PFSK-1 (cell line): Measurements from ENCODE around the gene RIMS1.

Experiments
- FOXP2 ChIP-seq: optimal IDR thresholded peaks from 2 replicates; pipeline ENCODE3; 2011; ENCODE audit warnings: borderline replicate concordance, control low read depth, inconsistent platforms; ENCODE audit not compliant: insufficient read depth; ENCODE audit errors: extremely low read length, extremely low read depth
- POLR2AphosphoS5 ChIP-seq: IDR thresholded peaks from 2 replicates; pipeline ENCODE4 v1.6.1; 2012; ENCODE audit warnings: low read depth, mild to moderate bottlenecking, control low read depth, low read length, moderate library complexity
- REST ChIP-seq, 2 experiments: IDR thresholded peaks; 2 replicates each; pipeline versions ENCODE4 v1.6.1 to v1.8.0; 2011 to 2012; ENCODE audit warnings: low read depth in 2 of 2, low read length in 2 of 2, control low read depth in 1 of 2, inconsistent platforms in 1 of 2, mild to moderate bottlenecking in 1 of 2, moderate library complexity in 1 of 2; ENCODE audit not compliant: insufficient read depth in 1 of 2
- SIN3A ChIP-seq: IDR thresholded peaks from 2 replicates; pipeline ENCODE4 v1.6.1; 2012; ENCODE audit warnings: mild to moderate bottlenecking, low read length, moderate library complexity, borderline replicate concordance; ENCODE audit not compliant: insufficient read depth
- TAF1 ChIP-seq: IDR thresholded peaks from 2 replicates; pipeline ENCODE4 v1.6.1; 2012; ENCODE audit warnings: low read length, control low read depth, borderline replicate concordance; ENCODE audit not compliant: insufficient read depth

Gene RIMS1

GRCh38 chr6:71967436-71967835 lies 81.1 kb downstream of the RIMS1 start:
- TF ChIP-seq FOXP2 (no peak), REST (IDR thresholded peaks at IDR 0.05; ENCODE audit: insufficient read depth in 1 of 2, low read depth in 2 of 2, low read length in 2 of 2) (no peak), TAF1 (no peak), SIN3A (no peak), POLR2AphosphoS5 (no peak)

GRCh38 chr6:71977884-71978283 lies 91.5 kb downstream of the RIMS1 start:
- TF ChIP-seq FOXP2: no peak
- TF ChIP-seq SIN3A: no peak
- TF ChIP-seq POLR2AphosphoS5: no peak
- no peak for TF ChIP-seq REST (IDR thresholded peaks at IDR 0.05; ENCODE audit: insufficient read depth in 1 of 2, low read depth in 2 of 2, low read length in 2 of 2)
- no peak for TF ChIP-seq TAF1

- TF ChIP-seq POLR2AphosphoS5 (no peak), REST (IDR thresholded peaks at IDR 0.05; ENCODE audit: insufficient read depth in 1 of 2, low read depth in 2 of 2, low read length in 2 of 2) (0 out of 4 replicates have a peak, but pooled peaks of 1 of the 2 experiments have one; percentile 14), TAF1 (no peak; the same call in 1 of the 2 replicates), SIN3A (0 out of 2 replicates have a peak, but pooled peaks have one; percentile 31), FOXP2 (no peak)
Observed at GRCh38 chr6:71979911-71980310, 93.6 kb downstream of the RIMS1 start.

GRCh38 chr6:71982389-71982788 lies 96.0 kb downstream of the RIMS1 start:
- TF ChIP-seq TAF1 (no peak), POLR2AphosphoS5 (no peak), SIN3A (no peak), REST (IDR thresholded peaks at IDR 0.05; ENCODE audit: insufficient read depth in 1 of 2, low read depth in 2 of 2, low read length in 2 of 2) (no peak), FOXP2 (no peak)

- no peak for TF ChIP-seq TAF1
- no peak for TF ChIP-seq SIN3A
- TF ChIP-seq REST (IDR thresholded peaks at IDR 0.05; ENCODE audit: insufficient read depth in 1 of 2, low read depth in 2 of 2, low read length in 2 of 2): no peak
- no peak for TF ChIP-seq FOXP2
- TF ChIP-seq POLR2AphosphoS5: no peak
Observed at GRCh38 chr6:71983131-71983530, 96.8 kb downstream of the RIMS1 start.
